Parathyroid adenoma (tissue), 2 donors: ENCODE measurements around the gene GRK3.

ENCODE experiments used
- H2AFZ ChIP-seq: fragments of 300-600 bp; sonication (generic); one replicate; pipeline ENCODE4 v1.7.0; 2017; ENCODE audit warnings: antibody characterized with exemption, mild to moderate bottlenecking
- H3K27ac ChIP-seq: fragments of 300-600 bp; sonication (generic); one replicate; pipeline ENCODE4 v1.7.0; 2017
- H3K27me3 ChIP-seq: fragments of 300-600 bp; sonication (generic); one replicate; pipeline ENCODE4 v1.7.0; 2017; ENCODE audit warnings: low read length; ENCODE audit not compliant: control insufficient read depth, insufficient read depth
- H3K36me3 ChIP-seq: fragments of 300-600 bp; sonication (generic); one replicate; pipeline ENCODE4 v1.7.0; 2017; ENCODE audit warnings: low read length; ENCODE audit not compliant: control insufficient read depth, insufficient read depth
- H3K4me1 ChIP-seq: fragments of 300-600 bp; sonication (generic); one replicate; pipeline ENCODE4 v1.7.0; 2017; ENCODE audit warnings: control low read depth
- H3K4me2 ChIP-seq: fragments of 300-600 bp; sonication (generic); one replicate; pipeline ENCODE4 v1.7.0; 2017; ENCODE audit warnings: low read length
- H3K4me3 ChIP-seq: fragments of 300-600 bp; sonication (generic); one replicate; pipeline ENCODE4 v1.7.0; 2017; ENCODE audit warnings: low read depth, low read length
- H3K79me2 ChIP-seq: fragments of 300-600 bp; sonication (generic); one replicate; pipeline ENCODE4 v1.7.0; 2017; ENCODE audit warnings: control low read depth
- H3K9ac ChIP-seq: fragments of 300-600 bp; sonication (generic); one replicate; pipeline ENCODE4 v1.7.0; 2017; ENCODE audit warnings: mild to moderate bottlenecking
- H3K9me3 ChIP-seq: fragments of 300-600 bp; sonication (generic); one replicate; pipeline ENCODE4 v1.7.0; 2017; ENCODE audit warnings: low read length; ENCODE audit not compliant: control insufficient read depth
- CTCF ChIP-seq: fragments of 300-600 bp; sonication (generic); IDR thresholded peaks from one replicate; pipeline ENCODE4 v1.7.0; 2017; ENCODE audit warnings: antibody characterized with exemption, mild to moderate bottlenecking
- donor health status: primary hyperparathyroidism.

GRK3 gene

DNA sequence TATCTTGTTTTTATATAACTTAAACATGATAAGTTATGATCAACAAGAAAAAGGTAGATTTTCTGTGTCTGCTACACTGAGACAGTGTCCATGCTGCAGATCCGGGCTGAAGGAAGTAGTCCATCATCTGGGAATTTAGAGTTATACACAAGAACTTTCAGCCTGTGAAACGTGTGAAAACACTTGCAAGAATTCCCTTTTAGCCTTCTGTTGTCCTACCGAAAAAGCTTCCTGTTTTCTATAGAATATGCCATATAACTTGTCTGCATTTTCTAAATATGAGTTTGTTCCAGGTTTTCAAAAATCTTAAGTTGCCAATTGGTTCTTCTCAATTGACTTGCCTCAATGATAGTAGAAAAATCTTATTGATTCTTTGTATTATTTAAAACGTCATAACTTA is 113.2 kb downstream of the GRK3 start:
- no peak for TF ChIP-seq CTCF

GRCh38 chr22:25680051-25680450 is 115.6 kb downstream of the GRK3 start:
- Histone ChIP-seq H3K79me2 (no peaks in the 10 kb centered on the region), H3K36me3 (no peaks in the 10 kb centered on the region), H3K27ac (no peak overlapping the region), H3K4me3 (no peak overlapping the region), H3K9me3 (no peaks in the 10 kb centered on the region), H2AFZ (no peak overlapping the region), H3K9ac (no peak overlapping the region), H3K27me3 (no peaks in the 10 kb centered on the region), H3K4me2 (no peak overlapping the region), H3K4me1 (no peaks in the 10 kb centered on the region)
- no peak for TF ChIP-seq CTCF

More for the DNA sequence above, 113.2 kb downstream of the GRK3 start:
- Histone ChIP-seq H3K4me2 (no peak overlapping the region), H3K4me3 (no peak overlapping the region), H3K4me1 (no peaks in the 10 kb centered on the region), H3K79me2 (no peaks in the 10 kb centered on the region), H3K27me3 (no peaks in the 10 kb centered on the region), H3K27ac (no peak overlapping the region), H3K36me3 (no peaks in the 10 kb centered on the region), H2AFZ (no peak overlapping the region), H3K9me3 (no peaks in the 10 kb centered on the region), H3K9ac (no peak overlapping the region)

GRCh38 chr22:25680956-25681355 is 116.5 kb downstream of the GRK3 start:
- H3K79me2 ChIP-seq: no peaks in the 10 kb centered on the region
- no peaks in the 10 kb centered on the region for H3K36me3 ChIP-seq
- H3K4me2 ChIP-seq: no peak overlapping the region
- H3K9ac ChIP-seq: no peak overlapping the region
- H3K4me1 ChIP-seq: no peaks in the 10 kb centered on the region
- H3K9me3 ChIP-seq: no peaks in the 10 kb centered on the region
- no peak overlapping the region for H3K4me3 ChIP-seq
- TF ChIP-seq CTCF: no peak
- H3K27me3 ChIP-seq: no peaks in the 10 kb centered on the region
- H3K27ac ChIP-seq: no peak overlapping the region
- H2AFZ ChIP-seq: no peak overlapping the region

GRCh38 chr22:25682109-25682508 is 117.6 kb downstream of the GRK3 start:
- Histone ChIP-seq H3K79me2 (no peaks in the 10 kb centered on the region), H3K9me3 (no peaks in the 10 kb centered on the region), H3K4me2 (no peak overlapping the region), H3K27me3 (no peaks in the 10 kb centered on the region), H3K4me3 (no peak overlapping the region), H3K4me1 (no peaks in the 10 kb centered on the region), H3K27ac (no peak overlapping the region), H3K9ac (no peak overlapping the region), H2AFZ (no peak overlapping the region), H3K36me3 (no peaks in the 10 kb centered on the region)
- TF ChIP-seq CTCF: no peak

DNA sequence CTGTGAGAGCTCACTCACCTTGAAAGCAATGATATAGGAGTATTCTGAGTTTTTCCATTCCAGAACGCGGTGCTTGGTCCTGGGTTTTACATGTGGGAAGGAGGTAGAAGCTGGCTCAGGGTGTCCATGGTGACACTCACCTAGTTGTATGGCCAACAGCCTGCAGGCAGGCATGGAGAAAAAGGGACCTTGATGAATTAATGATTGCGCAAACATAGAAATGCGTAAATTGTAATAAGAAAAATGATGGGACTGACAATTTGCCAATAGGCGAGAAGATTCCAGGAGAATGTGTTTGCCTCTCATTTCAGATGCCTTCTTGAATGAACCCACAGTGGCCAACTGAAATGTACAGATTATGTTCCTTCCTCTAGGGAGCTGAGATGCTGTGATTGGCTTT is 124.2 kb downstream of the GRK3 start:
- Histone ChIP-seq H3K79me2 (no peaks in the 10 kb centered on the region), H3K4me2 (no peak overlapping the region), H3K27me3 (no peaks in the 10 kb centered on the region), H3K4me1 (no peaks in the 10 kb centered on the region), H3K36me3 (no peaks in the 10 kb centered on the region), H3K4me3 (no peak overlapping the region), H3K27ac (no peak overlapping the region), H3K9ac (no peak overlapping the region), H2AFZ (no peak overlapping the region), H3K9me3 (no peaks in the 10 kb centered on the region)
- TF ChIP-seq CTCF: no peak
